Suppressor macrophage treated with lipopolysaccharide for 1 hour (primary cell): Measurements from ENCODE around the gene KRTAP4-3.
A peak's percentile ranks its signal among the peaks of the same experiment; 100 is the strongest.
"Not testable (repeated sequence)": the region's sequence is repeated elsewhere in the genome, so short reads cannot be mapped to it uniquely, and the experiment has no call there.

Experiments
- DNase-seq, 3 donors: peaks; one replicate each; pipeline ENCODE4 v3.0.0-alpha.2; 2020 to 2022

KRTAP4-3 gene

DNA sequence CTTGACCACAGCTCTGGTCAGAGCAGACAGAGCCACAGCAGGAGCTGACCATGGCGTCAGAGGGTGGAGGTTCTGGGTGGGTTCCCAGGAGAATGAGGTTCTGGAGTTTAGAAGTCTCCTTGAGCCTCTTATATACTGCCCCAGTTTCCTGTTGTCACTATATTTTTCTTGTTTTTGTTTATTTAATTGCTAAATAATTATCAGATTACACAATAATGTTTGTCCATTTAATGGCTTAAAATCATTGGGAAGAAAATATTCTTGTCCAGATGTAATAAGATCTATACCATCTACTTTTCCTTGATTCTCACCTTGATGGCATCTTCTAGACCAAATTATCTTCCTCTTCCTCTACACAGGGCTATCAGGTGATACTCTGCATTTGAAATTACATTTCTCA is at the start of gene KRTAP4-3:
Gene KRTAP4-3 (minus strand): TSS at position 101 of the 400 bp plus-strand sequence. CDS start 49 bp downstream, at position 52.
- DNase-seq, result no peak

GRCh38 chr17:41215681-41216080 is 47.7 kb upstream of the KRTAP4-3 start:
- no peak for DNase-seq

GRCh38 chr17:41212524-41213169 is 44.6 kb upstream of the KRTAP4-3 start:
- DNase-seq, result no peak

- peak; percentile 31 to 52 (median 49) for DNase-seq
Measured at GRCh38 chr17:41211845-41212466, 43.9 kb upstream of the KRTAP4-3 start.

GRCh38 chr17:41199421-41200078 is 31.5 kb upstream of the KRTAP4-3 start:
- DNase-seq, result no peak

- no peak for DNase-seq
Measured at GRCh38 chr17:41196068-41196467, 28.0 kb upstream of the KRTAP4-3 start.

GRCh38 chr17:41190328-41190727 is 22.3 kb upstream of the KRTAP4-3 start:
- DNase-seq, result no peak

GRCh38 chr17:41189837-41190318 is 21.9 kb upstream of the KRTAP4-3 start, which contains the start of gene KRTAP9-1:
KRTAP9-1 (plus strand) TSS chr17:41189887; CDS start chr17:41189887, 0 bp downstream.
- DNase-seq, result not testable (repeated sequence)

DNA sequence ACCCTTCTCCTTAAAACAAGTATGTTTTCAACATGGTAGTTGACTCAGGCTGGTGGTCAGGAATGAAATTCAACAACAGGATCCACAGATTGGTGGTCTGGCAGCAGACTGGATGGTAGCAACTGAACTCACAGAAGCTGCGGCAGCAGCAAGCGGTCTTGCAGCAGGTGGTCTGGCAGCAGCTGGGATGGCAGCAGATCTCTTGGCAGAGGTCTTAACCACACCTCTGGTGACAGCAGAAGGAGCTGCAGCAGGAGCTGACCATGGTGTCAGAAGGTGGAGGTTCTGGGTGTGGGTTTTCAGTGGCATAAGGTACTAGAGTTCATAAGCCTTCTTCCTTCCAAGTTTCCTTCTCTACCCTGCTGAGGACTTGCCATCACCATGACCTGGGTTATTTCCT is 18.9 kb upstream of the KRTAP4-3 start:
- DNase-seq, result no peak

DNA sequence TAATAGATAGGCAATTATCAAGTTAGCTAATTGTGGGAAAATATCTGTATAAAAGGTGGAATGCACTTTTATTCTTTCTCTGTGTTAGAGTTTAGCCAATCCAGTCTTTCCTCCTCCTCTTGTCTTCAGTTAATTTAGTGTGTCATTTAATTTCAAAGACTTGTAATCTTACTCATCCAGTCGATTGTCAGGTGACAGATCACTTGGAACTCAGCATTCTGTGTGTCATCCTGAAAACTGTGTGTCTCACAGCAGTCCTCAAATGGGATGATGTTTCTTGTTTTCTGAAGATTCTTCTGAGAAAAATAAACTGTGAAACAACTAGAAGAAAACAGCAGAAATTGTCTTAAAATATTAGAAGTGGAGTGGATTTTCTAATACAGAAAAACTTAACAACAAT is 17.0 kb upstream of the KRTAP4-3 start:
- peak in 1 of 3 donors; percentile 21 for DNase-seq

DNA sequence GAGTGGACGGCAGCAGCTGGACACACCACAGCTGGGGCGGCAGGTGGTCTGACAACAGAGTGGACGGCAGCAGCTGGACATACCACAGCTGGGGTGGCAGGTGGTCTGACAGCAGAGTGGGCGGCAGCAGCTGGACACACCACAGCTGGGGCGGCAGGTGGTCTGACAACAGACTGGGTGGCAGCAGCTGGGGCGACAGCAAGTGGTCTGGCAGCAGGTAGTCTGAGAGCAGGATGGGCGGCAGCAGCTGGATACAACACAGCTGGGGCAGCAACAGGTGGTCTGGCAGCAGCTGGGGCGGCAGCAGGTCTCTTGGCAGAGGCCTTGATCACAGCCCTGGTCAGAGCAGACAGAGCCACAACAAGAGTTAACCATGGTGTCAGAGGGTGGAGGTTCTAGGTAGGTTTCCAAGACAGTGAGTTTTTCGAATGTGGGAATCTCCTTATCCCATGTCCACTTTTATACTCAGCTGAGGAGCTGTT is 16.5 kb upstream of the KRTAP4-3 start, which contains the start of gene KRTAP4-1:
Gene KRTAP4-1 (minus strand): TSS at position 432 of the 482 bp plus-strand sequence. CDS start 57 bp downstream, at position 375.
- DNase-seq, result no peak

DNA sequence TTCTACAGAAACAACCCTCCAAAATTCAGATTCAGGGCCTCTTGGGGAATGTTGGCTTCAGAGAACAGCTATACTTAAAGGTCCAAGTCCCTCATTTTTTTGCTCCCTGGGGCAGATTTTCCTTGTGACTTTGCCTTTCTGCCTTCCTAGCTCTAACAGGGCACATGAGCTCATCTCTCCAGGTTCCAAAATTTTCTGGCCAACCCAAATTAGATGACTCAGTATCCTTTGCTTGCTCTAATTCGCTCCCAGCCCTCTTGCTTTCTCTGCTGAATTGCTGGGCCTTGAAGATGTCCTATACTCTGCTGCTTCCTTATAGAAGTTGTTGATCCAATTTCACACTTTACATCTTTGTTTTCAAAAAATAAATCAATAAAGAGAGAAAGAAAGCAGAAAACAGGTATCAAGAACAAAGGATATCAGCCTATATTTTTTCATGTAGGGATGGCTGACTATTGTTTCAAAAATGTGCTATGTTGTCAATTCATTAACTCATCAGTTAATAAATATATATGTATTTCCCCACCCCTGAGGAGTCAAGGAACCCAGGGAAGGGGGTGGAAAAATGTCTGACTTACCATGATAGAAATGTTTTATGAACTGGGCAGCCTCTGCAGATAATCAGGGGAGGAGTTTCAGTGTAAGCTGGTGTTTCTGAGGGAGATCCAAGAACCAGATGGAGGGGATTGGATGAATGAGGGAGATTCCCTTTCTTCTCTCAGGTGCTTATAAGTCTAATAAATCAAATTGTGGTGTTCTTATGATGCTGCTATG is 11.0 kb upstream of the KRTAP4-3 start:
- peak; percentile 15 to 38 (median 24) for DNase-seq

- DNase-seq, result peak; percentile 69 to 83 (median 76)
Measured at GRCh38 chr17:41178341-41178740, 10.3 kb upstream of the KRTAP4-3 start.

GRCh38 chr17:41177727-41178271 is 9.8 kb upstream of the KRTAP4-3 start, which contains the start of gene KRTAP4-2:
KRTAP4-2 (minus strand) TSS chr17:41178221; CDS start chr17:41178164, 57 bp downstream.
- DNase-seq, result no peak

DNA sequence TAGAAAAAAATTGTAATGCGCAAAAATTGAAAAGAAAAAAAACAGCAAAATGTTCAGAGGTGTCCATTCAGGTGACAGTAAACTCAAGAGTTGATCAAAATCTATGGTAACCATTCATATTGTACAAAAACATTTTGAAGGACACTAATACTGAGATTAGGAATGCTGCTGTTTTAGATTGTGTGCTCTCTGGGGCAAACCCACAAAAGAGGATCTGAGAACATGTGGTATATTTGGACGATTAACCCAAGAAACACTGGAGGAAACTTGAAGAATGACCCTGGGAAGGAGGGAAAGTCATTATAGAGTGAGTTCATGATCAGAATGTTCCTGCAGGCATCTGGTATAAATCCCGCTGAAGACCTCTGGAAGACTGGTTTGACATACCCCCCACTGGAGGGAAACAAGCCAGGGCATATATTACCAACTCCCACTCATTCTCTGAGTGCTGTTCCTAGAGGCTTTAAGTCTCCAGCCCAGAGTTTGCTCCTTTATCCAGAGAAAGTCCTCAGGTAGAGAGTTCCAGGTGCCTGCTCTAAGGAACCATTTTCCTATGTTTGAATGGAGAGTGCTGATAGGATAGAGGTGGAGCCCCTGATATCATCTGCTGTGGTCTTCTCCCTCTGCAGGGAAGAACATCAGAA is 8.8 kb upstream of the KRTAP4-3 start:
- DNase-seq, result peak; percentile 15 to 35 (median 23)

DNA sequence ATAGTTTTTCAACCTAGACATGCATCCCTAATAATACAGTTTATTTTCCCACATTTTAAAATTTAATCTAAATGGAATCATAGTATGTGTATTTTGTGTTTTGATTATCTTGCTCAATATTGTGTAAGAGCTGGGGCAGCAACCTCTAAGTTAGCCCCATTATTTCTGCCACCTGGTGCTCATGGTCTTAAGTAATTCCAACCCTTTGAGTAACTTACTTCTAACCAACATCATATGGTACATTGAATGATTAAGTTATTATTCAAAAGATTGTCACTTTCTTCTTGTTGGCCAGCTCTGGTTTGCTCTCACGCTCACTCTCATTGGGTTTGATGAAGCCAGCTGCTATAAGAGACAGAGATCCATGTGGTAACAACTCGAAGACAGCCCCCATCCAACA is 3.9 kb upstream of the KRTAP4-3 start:
- DNase-seq, result no peak

GRCh38 chr17:41167561-41167960 is 460 bp downstream of the KRTAP4-3 start:
- DNase-seq, result no peak

GRCh38 chr17:41163828-41164227 is 4.2 kb downstream of the KRTAP4-3 start:
- DNase-seq, result no peak

DNA sequence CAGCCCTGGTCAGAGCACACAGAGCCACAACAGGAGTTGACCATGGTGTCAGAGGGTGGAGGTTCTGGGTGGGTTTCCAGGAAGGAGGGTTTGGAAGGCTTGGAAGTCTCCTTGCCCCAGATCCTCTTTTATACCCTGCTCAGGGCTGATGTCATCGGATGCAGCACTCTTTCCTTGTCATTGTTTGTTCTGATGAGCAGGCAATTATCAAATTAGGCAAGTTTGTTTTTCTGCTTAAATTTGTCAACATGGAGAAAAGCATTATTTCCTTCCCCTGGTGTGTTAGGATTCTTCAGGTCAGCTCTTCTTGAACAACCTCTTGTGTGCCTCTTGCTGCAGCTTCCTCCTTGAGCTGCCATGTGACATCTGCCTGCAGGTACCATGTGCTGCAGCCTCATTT is 7.4 kb downstream of the KRTAP4-3 start, which contains the start of gene KRTAP4-4:
Gene KRTAP4-4 (minus strand): TSS at position 101 of the 400 bp plus-strand sequence. CDS start 57 bp downstream, at position 44.
- no peak for DNase-seq

GRCh38 chr17:41160190-41160589 is 7.8 kb downstream of the KRTAP4-3 start:
- not testable (repeated sequence) for DNase-seq

- DNase-seq, result peak; percentile 24 to 32 (median 27)
Measured at GRCh38 chr17:41153856-41154255, 14.2 kb downstream of the KRTAP4-3 start.
